Loucy (cell line): ENCODE results near the gene POFUT1.
"Not testable (repeated sequence)": the region's sequence is repeated elsewhere in the genome, so short reads cannot be mapped to it uniquely, and the experiment has no call there.

Experiments
- CTCF ChIP-seq: fragments of 200-600 bp; sonication (generic); conservative IDR thresholded peaks from 2 replicates; pipeline ENCODE4 v1.5.1; 2014; ENCODE audit warnings: mild to moderate bottlenecking, antibody characterized with exemption, low read length
- EZH2phosphoT487 ChIP-seq: fragments of 200-600 bp; IDR thresholded peaks from 2 replicates; pipeline ENCODE4 v1.6.1; 2018; ENCODE audit warnings: antibody characterized with exemption, mild to moderate bottlenecking, moderate library complexity, borderline replicate concordance

- TF ChIP-seq CTCF, EZH2phosphoT487: not testable (repeated sequence)
Measured at GRCh38 chr20:32246208-32246607, 38.5 kb downstream of the POFUT1 start.
